Liver (tissue), 10 donors: Measurements from ENCODE around the gene DNAH10. TPM values are rescaled to one million over a fixed set of nuclear protein-coding genes. Genes with fewer than 3 reads are reported as not detected.

Experiments
- DNase-seq: peaks from one replicate; pipeline ENCODE4 v3.0.0-alpha.2; 2017; ENCODE audit warnings: low spot score
- H3K27ac ChIP-seq, 2 donors: one replicate each; pipeline ENCODE4 v1.7.0; 2013; ENCODE audit warnings: inconsistent platforms in 2 of 2, low read length in 2 of 2, control low read depth in 1 of 2, low read depth in 1 of 2, mild to moderate bottlenecking in 1 of 2
- H3K27me3 ChIP-seq, 4 donors: one replicate each; pipeline versions ENCODE4 v1.6.1 to v1.7.0; 2013; ENCODE audit warnings: low read length in 3 of 4, inconsistent platforms in 1 of 4, mild to moderate bottlenecking in 1 of 4, moderate library complexity in 1 of 4; ENCODE audit not compliant: control insufficient read depth in 4 of 4, insufficient read depth in 4 of 4
- H3K36me3 ChIP-seq, 4 donors: one replicate each; pipeline versions ENCODE4 v1.6.1 to v1.7.0; 2013; ENCODE audit warnings: low read length in 3 of 4, mild to moderate bottlenecking in 3 of 4, low read depth in 1 of 4, moderate library complexity in 1 of 4; ENCODE audit not compliant: control insufficient read depth in 4 of 4, insufficient read depth in 3 of 4
- H3K4me1 ChIP-seq, 4 donors: one replicate each; pipeline versions ENCODE4 v1.6.1 to v1.7.0; 2013; ENCODE audit warnings: low read length in 3 of 4, mild to moderate bottlenecking in 3 of 4, moderate library complexity in 1 of 4; ENCODE audit not compliant: control insufficient read depth in 4 of 4, insufficient read depth in 4 of 4
- H3K4me3 ChIP-seq, 3 donors: one replicate each; pipeline versions ENCODE4 v1.6.1 to v1.7.0; 2013; ENCODE audit warnings: low read length in 3 of 3, control low read depth in 1 of 3, low read depth in 1 of 3, mild to moderate bottlenecking in 1 of 3
- H3K9ac ChIP-seq, 2 donors: one replicate each; pipeline ENCODE4 v1.7.0; 2013; ENCODE audit warnings: low read length in 2 of 2, mild to moderate bottlenecking in 2 of 2, moderate library complexity in 2 of 2, control low read depth in 1 of 2, low read depth in 1 of 2
- H3K9me3 ChIP-seq, 4 donors: one replicate each; pipeline versions ENCODE4 v1.6.1 to v1.7.0; 2013; ENCODE audit warnings: low read length in 3 of 4; ENCODE audit not compliant: control insufficient read depth in 4 of 4
- ATF3 ChIP-seq: IDR thresholded peaks from 2 replicates; pipeline ENCODE4 v1.6.1; 2016; ENCODE audit warnings: antibody characterized with exemption
- CTCF ChIP-seq: fragments of 150-350 bp; IDR thresholded peaks from 2 replicates; pipeline ENCODE4 v1.5.1; 2017; ENCODE audit warnings: improper control_type of control experiment, low read depth, low read length; ENCODE audit not compliant: missing input control
- FOXA1 ChIP-seq: IDR thresholded peaks from 2 replicates; pipeline ENCODE4 v1.6.1; 2016; ENCODE audit warnings: antibody characterized with exemption
- FOXA2 ChIP-seq: IDR thresholded peaks from 2 replicates; pipeline ENCODE4 v1.6.1; 2016; ENCODE audit warnings: antibody characterized with exemption
- GABPA ChIP-seq, 2 donors: IDR thresholded peaks in 1 of 2; conservative IDR thresholded peaks in 1 of 2; 2 replicates each; pipeline ENCODE4 v1.6.1; 2016; ENCODE audit warnings: antibody characterized with exemption in 2 of 2, mild to moderate bottlenecking in 1 of 2, moderate library complexity in 1 of 2
- HNF4A ChIP-seq, 2 donors: conservative IDR thresholded peaks; 2 replicates each; pipeline ENCODE4 v1.6.1; 2016; ENCODE audit warnings: antibody characterized with exemption in 2 of 2, mild to moderate bottlenecking in 2 of 2
- HNF4G ChIP-seq: IDR thresholded peaks from 2 replicates; pipeline ENCODE4 v1.6.1; 2016; ENCODE audit warnings: antibody characterized with exemption
- NR2F2 ChIP-seq: IDR thresholded peaks from 2 replicates; pipeline ENCODE4 v1.6.1; 2016; ENCODE audit warnings: antibody characterized with exemption
- RAD21 ChIP-seq, 2 donors: IDR thresholded peaks; 2 replicates each; pipeline ENCODE4 v1.6.1; 2016; ENCODE audit warnings: antibody characterized with exemption in 2 of 2, mild to moderate bottlenecking in 2 of 2
- REST ChIP-seq: IDR thresholded peaks from 2 replicates; pipeline ENCODE4 v1.6.1; 2016; ENCODE audit warnings: antibody characterized with exemption, mild to moderate bottlenecking
- RXRA ChIP-seq, 2 donors: IDR thresholded peaks; 2 replicates each; pipeline ENCODE4 v1.6.1; 2017 to 2018; ENCODE audit warnings: antibody characterized with exemption in 2 of 2, mild to moderate bottlenecking in 1 of 2
- TAF1 ChIP-seq: conservative IDR thresholded peaks from 2 replicates; pipeline ENCODE4 v1.6.1; 2016; ENCODE audit warnings: antibody characterized with exemption, mild to moderate bottlenecking
- YY1 ChIP-seq: IDR thresholded peaks from 2 replicates; pipeline ENCODE4 v1.6.1; 2016; ENCODE audit warnings: antibody characterized with exemption, mild to moderate bottlenecking
- ZBTB33 ChIP-seq: IDR thresholded peaks from 2 replicates; pipeline ENCODE4 v1.6.1; 2016; ENCODE audit warnings: antibody characterized with exemption
- WGBS: extraction: QIAGEN DNeasy Blood & Tissue Kit; methylation state at CpG from one replicate; pipeline ENCODE4 v1.1.7; 2013; 5-methylcytosine and 5-hydroxymethylcytosine counted together
- polyA plus RNA-seq, 2 donors: library from polyadenylated mRNA; stranded (reverse) in 1 of 2; unstranded in 1 of 2; fragments of 200-250 nt in 1 of 2; fragments of >200 nt in 1 of 2; fragmentation: Nextera tagmentation in 1 of 2; extraction: Ambion mirVana in 1 of 2; gene quantifications; one replicate each; pipeline versions ENCODE4 v1.2.1 to v1.2.3, GENCODE V29; 2013 to 2015
- small RNA-seq: library from RNA; depleted of rRNA; stranded (forward); fragments of <200 nt; gene quantifications from one replicate; pipeline ENCODE3, GENCODE V24; 2014
- total RNA-seq, 2 donors: library from RNA; depleted of rRNA; stranded (reverse); fragments of >200 nt; gene quantifications; one replicate each; pipeline ENCODE4 v1.2.3, GENCODE V29; 2014
- donor health status: healthy.
- donor health status: healthy.
- donor health status: healthy.
- donor health status: healthy.
- donor health status: healthy.

DNAH10 gene
- total and polyA plus RNA-seq, 4 donors, result 0.05 to 0.47 (median 0.07) TPM

GRCh38 chr12:123984903-123985302 is 222.8 kb downstream of the DNAH10 start:
- DNase-seq, result no peak
- 90% methylated on average over 4 of the region's 4 CpGs for WGBS
- Histone ChIP-seq H3K4me1 (peaks cover 0 to 13% (median 6%) of the 10 kb centered on the region in 4 donors), H3K27ac (no peak overlapping the region), H3K27me3 (no peaks in the 10 kb centered on the region), H3K9me3 (no peaks in the 10 kb centered on the region), H3K4me3 (no peak overlapping the region), H3K36me3 (peaks cover 0 to 7% (median 4%) of the 10 kb centered on the region in 4 donors), H3K9ac (no peak overlapping the region)
- TF ChIP-seq TAF1 (no peak), ZBTB33 (no peak), NR2F2 (no peak), RXRA (IDR thresholded peaks at IDR 0.05) (no peak), CTCF (no peak), HNF4A (conservative IDR thresholded peaks at IDR 0.05) (no peak), FOXA1 (no peak), HNF4G (no peak), YY1 (no peak), ATF3 (no peak), REST (no peak), RAD21 (IDR thresholded peaks at IDR 0.05) (no peak), FOXA2 (no peak), GABPA (IDR thresholded peaks at IDR 0.05 in 1 of 2, conservative IDR thresholded peaks at IDR 0.05 in 1 of 2) (no peak)

Small RNAs within 50 kb of the gene (small RNA-seq; reads per million reads assigned to genes)
- gene AC068790.4, result not detected
- gene AC068790.6, result not detected

Other genes with a start within 250 kb of the DNAH10 start
- 1 to 10 TPM; 1.5 to 2.6 TPM for gene RILPL1, start 228.6 kb upstream of the DNAH10 start, total RNA-seq
- 1 to 10 TPM; 1.3 to 2.7 TPM for gene RILPL1, start 228.6 kb upstream of the DNAH10 start, polyA plus RNA-seq
- 100 to 1,000 TPM; 200 to 369 TPM for gene TMED2, start 177.7 kb upstream of the DNAH10 start, total RNA-seq
- gene TMED2, start 177.7 kb upstream of the DNAH10 start, polyA plus RNA-seq, result 100 to 1,000 TPM; 149 to 253 TPM
- 10 to 100 TPM in 1 of 2 donors, 1 to 10 TPM in 1; 8.1 to 13.4 TPM for gene DDX55, start 160.2 kb upstream of the DNAH10 start, total RNA-seq
- 10 to 100 TPM in 1 of 2 donors, 1 to 10 TPM in 1; 6.9 to 11.2 TPM for gene DDX55, start 160.2 kb upstream of the DNAH10 start, polyA plus RNA-seq
- 10 to 100 TPM; 15.1 to 34.5 TPM for gene EIF2B1, start 128.6 kb upstream of the DNAH10 start, total RNA-seq
- 10 to 100 TPM; 14.0 to 19.0 TPM for gene EIF2B1, start 128.6 kb upstream of the DNAH10 start, polyA plus RNA-seq
- 10 to 100 TPM; 18.1 to 18.3 TPM for gene GTF2H3, start 128.5 kb upstream of the DNAH10 start, total RNA-seq
- 1 to 10 TPM; 5.8 to 8.4 TPM for gene GTF2H3, start 128.5 kb upstream of the DNAH10 start, polyA plus RNA-seq
- 1 to 10 TPM; 1.5 to 1.9 TPM for gene TCTN2, start 91.2 kb upstream of the DNAH10 start, total RNA-seq
- under 1 TPM; 0.38 to 0.80 TPM for gene TCTN2, start 91.2 kb upstream of the DNAH10 start, polyA plus RNA-seq
- 10 to 100 TPM; 15.6 to 22.9 TPM for gene ATP6V0A2, start 49.9 kb upstream of the DNAH10 start, total RNA-seq
- gene ATP6V0A2, start 49.9 kb upstream of the DNAH10 start, polyA plus RNA-seq, result 1 to 10 TPM; 3.1 to 5.2 TPM
- 1 to 10 TPM; 2.1 to 6.0 TPM for gene CCDC92, start 210.5 kb downstream of the DNAH10 start, total RNA-seq
- gene CCDC92, start 210.5 kb downstream of the DNAH10 start, polyA plus RNA-seq, result 10 to 100 TPM; 12.6 to 14.6 TPM
- 10 to 100 TPM; 25.7 to 40.3 TPM for gene ZNF664, start 210.9 kb downstream of the DNAH10 start, total RNA-seq
- 10 to 100 TPM in 1 of 2 donors, 1 to 10 TPM in 1; 7.2 to 33.5 TPM for gene ZNF664, start 210.9 kb downstream of the DNAH10 start, polyA plus RNA-seq